Stimulated activated CD8-positive, alpha-beta memory T cell treated with anti-CD3 and anti-CD28 coated beads, Interleukin-12 subunit alpha, Interleukin-12 subunit beta, amount 100 ng/mL, for 1 hour (primary cell): ENCODE measurements around the gene PRLH.
"Not testable (repeated sequence)": the region's sequence is repeated elsewhere in the genome, so short reads cannot be mapped to it uniquely, and the experiment has no call there.

Experiments
- DNase-seq: peaks from one replicate; pipeline ENCODE4 v3.0.0-alpha.2; 2020; ENCODE audit warnings: low read depth

PRLH gene

DNA sequence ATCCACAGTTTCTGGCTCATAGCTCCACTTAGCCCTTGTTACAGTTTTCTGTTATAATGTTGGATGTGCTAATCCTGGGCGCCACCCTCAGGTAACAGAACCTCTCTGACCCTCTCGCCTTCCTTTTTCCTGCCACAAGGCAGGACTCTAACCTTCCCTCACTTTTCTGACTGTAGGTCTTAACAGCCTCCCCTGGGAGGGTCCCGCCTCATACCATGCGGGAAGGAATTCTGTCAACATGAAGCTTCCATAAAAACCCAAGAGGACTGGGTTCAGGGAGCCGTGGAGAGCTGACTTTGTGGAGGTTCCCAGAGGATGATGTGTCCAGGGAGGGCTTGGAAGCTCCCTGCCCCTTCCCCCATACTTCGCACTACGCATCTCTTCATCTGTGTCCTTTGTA is 36.0 kb downstream of the PRLH start:
- DNase-seq: no peak

- DNase-seq: no peak
Observed at GRCh38 chr2:237603049-237603717, 36.8 kb downstream of the PRLH start.

DNA sequence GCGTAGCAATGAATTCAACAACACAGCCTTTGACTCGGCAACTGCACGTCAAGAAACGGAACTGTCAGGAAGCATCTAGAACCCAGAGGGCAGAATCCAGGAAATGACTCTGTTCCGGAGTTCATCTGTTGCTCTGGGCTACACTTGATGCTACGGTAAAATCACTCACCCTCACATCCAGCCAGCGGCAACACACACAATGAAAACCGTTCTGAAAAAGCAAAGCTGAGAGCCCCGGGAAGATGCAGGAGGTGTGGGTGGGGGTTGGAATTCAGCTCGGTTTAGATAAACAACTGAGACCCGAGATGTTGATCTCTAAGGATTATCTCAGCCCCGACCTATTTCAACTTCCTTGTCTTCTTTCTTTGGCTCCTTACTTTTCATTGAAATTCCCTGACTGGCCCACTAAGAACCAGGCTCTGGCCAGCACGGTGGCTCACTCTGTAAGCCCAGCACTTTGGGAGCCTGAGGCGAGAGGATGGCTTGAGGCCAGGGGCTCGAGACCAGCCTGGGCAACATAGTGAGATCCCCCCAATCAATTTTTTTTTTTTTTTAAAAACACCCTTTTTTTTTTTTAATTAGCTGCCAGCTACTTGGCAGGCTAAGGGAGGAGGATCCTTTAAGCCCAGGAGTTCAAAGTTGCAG is 37.5 kb downstream of the PRLH start:
- DNase-seq: peak; percentile 42

- no peak for DNase-seq
Observed at GRCh38 chr2:237604391-237604790, 38.0 kb downstream of the PRLH start.

DNA sequence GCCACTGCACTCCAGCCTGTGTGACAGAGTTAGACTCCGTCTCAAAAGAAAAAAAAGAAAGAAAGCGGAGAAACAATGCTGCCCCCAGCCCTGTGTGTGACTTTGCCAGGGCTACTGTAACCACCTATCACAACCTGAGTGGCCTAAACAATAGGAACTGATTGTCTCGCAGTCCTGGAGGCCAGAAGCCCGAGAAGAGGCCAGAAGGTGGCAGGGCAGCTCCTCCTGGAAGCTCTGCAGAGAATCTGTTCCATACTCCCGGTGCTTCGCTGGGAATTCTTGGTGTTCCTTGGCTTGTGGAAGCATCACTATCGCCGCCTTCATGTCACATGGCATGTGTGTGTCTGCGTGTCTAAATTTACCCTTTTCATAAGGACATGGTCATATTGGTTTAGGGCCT is 38.6 kb downstream of the PRLH start:
- no peak for DNase-seq

DNA sequence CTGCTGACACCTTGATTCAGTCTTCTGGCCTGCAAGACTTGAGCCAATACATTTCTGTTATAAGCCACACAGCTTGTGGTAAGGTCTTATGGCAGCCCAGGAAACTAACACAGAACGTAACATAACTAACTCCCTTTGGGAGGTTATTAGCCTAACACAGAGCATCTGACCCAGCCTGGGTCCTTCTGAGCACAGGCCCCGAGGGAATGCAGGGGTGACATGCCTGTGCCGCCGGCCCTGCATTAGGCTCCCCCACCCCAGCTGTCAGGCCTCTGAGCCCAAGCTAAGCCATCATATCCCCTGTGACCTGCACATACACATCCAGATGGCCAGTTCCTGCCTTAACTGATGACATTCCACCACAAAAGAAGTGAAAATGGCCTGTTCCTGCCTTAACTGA is 40.1 kb downstream of the PRLH start:
- DNase-seq: not testable (repeated sequence)

- no peak for DNase-seq
Observed at GRCh38 chr2:237612527-237613357, 46.4 kb downstream of the PRLH start.

GRCh38 chr2:237613679-237614078 is 47.3 kb downstream of the PRLH start:
- DNase-seq: no peak

GRCh38 chr2:237614151-237614720 is 47.9 kb downstream of the PRLH start:
- DNase-seq: no peak

DNA sequence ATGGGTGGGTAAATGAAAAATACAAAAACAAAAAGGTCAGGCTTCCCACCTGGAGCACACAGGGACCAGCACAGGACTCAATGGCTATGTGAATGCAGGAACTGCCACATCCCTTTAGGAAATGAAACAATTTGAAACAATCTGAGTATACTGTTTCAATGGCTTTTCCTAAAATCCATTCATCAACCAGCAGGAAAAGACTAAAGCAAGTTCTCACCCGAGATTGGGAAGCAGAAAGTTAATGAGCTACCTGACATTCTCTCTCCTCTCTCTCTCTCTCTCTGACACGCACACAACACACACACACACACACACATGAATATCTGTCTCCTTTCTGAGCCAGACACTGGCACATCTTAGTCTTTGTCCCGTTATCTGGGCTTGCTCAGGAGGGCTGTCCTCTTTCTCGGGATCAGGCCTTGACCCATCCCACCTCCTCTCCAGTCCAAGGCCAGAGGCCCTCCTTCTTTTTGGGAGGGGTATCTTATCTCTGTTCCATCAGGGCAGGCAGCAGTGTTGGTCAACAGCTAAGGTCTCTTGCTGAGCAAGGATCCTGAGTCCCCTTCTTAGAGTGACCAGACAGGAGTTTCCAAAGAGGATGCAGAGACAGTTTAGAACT is 49.4 kb downstream of the PRLH start:
- no peak for DNase-seq

- DNase-seq: no peak
Observed at GRCh38 chr2:237616373-237616733, 50.0 kb downstream of the PRLH start.
